Panc1 (cell line): ENCODE measurements around the gene PCSK7. TPM values are rescaled to one million over a fixed set of nuclear protein-coding genes. Genes with fewer than 3 reads are reported as not detected.

ENCODE experiments used
- ATAC-seq: fragments of 200-7000 bp; cut with Tn5 transposase; 2 replicates; pipeline ENCODE4 v1.9.1; 2020; ENCODE audit warnings: mild to moderate bottlenecking, moderate library complexity
- BruUV-seq: library from RNA; stranded (reverse); fragments of 400-500 nt; replicated peaks from 2 replicates; lab custom pipeline; 2021; lab: Mats Ljungman, UMichigan
- CTCF ChIA-PET: fragments of 300-600 bp; sonication (Branson Sonifier 250); formaldehyde crosslinking; loops from one replicate; lab custom pipeline; 2022; ENCODE audit warnings: antibody characterized with exemption; lab: Charles Lee
- POLR2A ChIA-PET: fragments of 300-600 bp; sonication (Branson Sonifier 250); formaldehyde crosslinking; loops from one replicate; lab custom pipeline; 2022; ENCODE audit warnings: antibody characterized with exemption; lab: Charles Lee
- DNase-seq: peaks from one replicate; pipeline ENCODE4 v3.0.0-alpha.2; 2010; ENCODE audit warnings: low read depth, low spot score
- H3K27ac ChIP-seq: 2 replicates; pipeline ENCODE4 v1.5.1; 2011; ENCODE audit warnings: mild to moderate bottlenecking, low read length, inconsistent platforms
- H3K27me3 ChIP-seq: fragments of 200-500 bp; sonication (Bioruptor generic); 2 replicates; pipeline ENCODE4 v1.6.0; 2014; ENCODE audit warnings: low read length, inconsistent platforms; ENCODE audit not compliant: control insufficient read depth, insufficient read depth
- H3K36me3 ChIP-seq: fragments of 200-500 bp; sonication (Bioruptor generic); 2 replicates; pipeline ENCODE4 v1.5.1; 2014; ENCODE audit warnings: inconsistent platforms, mild to moderate bottlenecking, low read length, moderate library complexity; ENCODE audit not compliant: control insufficient read depth, insufficient read depth
- H3K4me1 ChIP-seq: 2 replicates; pipeline ENCODE4 v1.5.1; 2011; ENCODE audit warnings: inconsistent platforms, mild to moderate bottlenecking, low read length, moderate library complexity; ENCODE audit not compliant: control insufficient read depth, insufficient read depth
- H3K4me3 ChIP-seq, 2 experiments: 2 replicates each; pipeline ENCODE4 v1.5.1; 2011 to 2012; ENCODE audit warnings: low read depth in 2 of 2, low read length in 2 of 2, mild to moderate bottlenecking in 2 of 2, inconsistent platforms in 1 of 2, moderate library complexity in 1 of 2
- H3K9me3 ChIP-seq: fragments of 200-500 bp; sonication (Bioruptor generic); 2 replicates; pipeline ENCODE4 v1.5.1; 2014; ENCODE audit warnings: low read depth, mild to moderate bottlenecking, inconsistent platforms, low read length, moderate library complexity; ENCODE audit not compliant: control insufficient read depth, insufficient read depth
- POLR2AphosphoS5 ChIP-seq: IDR thresholded peaks from 2 replicates; pipeline ENCODE4 v1.6.1; 2012; ENCODE audit warnings: mild to moderate bottlenecking, low read depth, low read length, moderate library complexity
- SIN3A ChIP-seq: IDR thresholded peaks from 2 replicates; pipeline ENCODE4 v1.6.1; 2012; ENCODE audit warnings: low read depth, mild to moderate bottlenecking, low read length, moderate library complexity, borderline replicate concordance; ENCODE audit not compliant: insufficient read depth
- TCF7L2 ChIP-seq: IDR thresholded peaks from 2 replicates; pipeline ENCODE4 v1.6.1; 2011; ENCODE audit warnings: mild to moderate bottlenecking, low read depth, low read length, inconsistent platforms
- in situ Hi-C: cut with HindIII; loops from 2 replicates; pipeline ENCODE4 v1.10.0; 2016; ENCODE audit warnings: low sequenced_read_pairs, low pct_unique_long_range_greater_than_20kb
- intact Hi-C: fragments of 100-400 bp; cut with micrococcal nuclease; formaldehyde crosslinking; loops from one replicate; pipeline ENCODE4 v1.10.0; 2022; ENCODE audit not compliant: unreplicated experiment
- total RNA-seq: library from RNA; stranded (reverse); gene quantifications from one replicate; pipeline ENCODE4 v1.2.1, GENCODE V29; 2021; ENCODE audit not compliant: unreplicated experiment
- TF ChIP-seq, protein P1 (sequence below): fragments of 450-650 bp; IDR thresholded peaks from 2 replicates; pipeline ENCODE4 v1.5.1; 2017; ENCODE audit warnings: mild to moderate bottlenecking
- TF ChIP-seq, protein P2 (sequence below), 2 experiments: IDR thresholded peaks; 2 replicates each; pipeline ENCODE4 v1.6.1; 2011 to 2012; ENCODE audit warnings: low read depth in 2 of 2, control low read depth in 1 of 2, low read length in 1 of 2, mild to moderate bottlenecking in 1 of 2, moderate library complexity in 1 of 2; ENCODE audit not compliant: insufficient read depth in 1 of 2

PCSK7 gene
- total RNA-seq, 1 experiment from 2014 or later = 60.6 TPM

DNA sequence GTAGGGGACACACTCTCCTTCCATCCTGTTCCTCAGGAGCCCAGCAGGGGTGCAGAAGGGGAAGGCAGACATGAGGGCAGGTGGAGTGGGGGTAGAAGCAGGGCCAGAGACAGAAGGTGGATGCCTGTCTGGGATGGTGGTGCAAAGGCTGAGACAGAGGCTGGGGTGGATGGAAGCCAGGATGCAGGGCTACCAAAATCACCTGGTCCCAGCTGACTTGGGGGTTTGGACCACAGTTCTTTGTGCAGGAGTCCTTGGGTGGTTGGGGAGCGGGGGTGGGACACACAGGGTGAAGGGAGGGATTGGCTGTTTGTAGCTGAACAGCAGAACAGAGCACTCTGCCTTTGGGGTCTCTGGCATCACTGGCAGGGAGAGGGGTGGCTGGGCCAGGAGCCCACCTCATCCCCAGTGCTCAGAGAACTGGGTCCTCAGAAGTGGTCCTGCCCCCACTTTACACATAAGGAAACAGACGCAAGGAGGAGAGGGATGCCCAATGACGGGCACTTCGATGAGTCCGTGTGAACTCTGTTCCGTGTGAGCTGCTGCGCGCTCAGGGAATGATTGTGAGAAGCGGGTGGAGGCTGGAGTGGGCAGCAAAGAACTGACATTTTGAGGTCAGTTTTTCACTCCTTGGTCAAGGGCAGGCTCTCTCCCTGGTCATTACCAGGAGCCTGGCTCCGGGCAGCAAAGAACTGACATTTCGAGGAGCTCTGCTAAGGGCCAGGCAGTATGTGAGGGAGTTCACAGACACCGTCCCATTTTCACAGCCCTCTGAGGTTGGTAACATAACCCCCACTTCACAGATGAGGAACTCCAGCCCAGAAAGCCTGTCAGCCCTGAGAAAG, 30.8 kb downstream of the PCSK7 start:
- ATAC-seq = no peak
- BruUV-seq = no TSS peak
- in situ Hi-C loops (no loop called here), intact Hi-C loops (no loop called here)
- Histone ChIP-seq H3K36me3 (no peaks in the 10 kb centered on the region), H3K4me1 (peaks cover 6% of the 10 kb centered on the region), H3K27ac (no peak overlapping the region), H3K27me3 (no peaks in the 10 kb centered on the region), H3K9me3 (no peaks in the 10 kb centered on the region), H3K4me3 (no peak overlapping the region; a peak in 1 of 4 replicates)
- CTCF ChIA-PET = no interaction called here
- no peak for DNase-seq
- POLR2A ChIA-PET = interaction anchor here (0.7 kb wide), 1 partner anchor 10 kb away, joined by 10 read pairs; no protein-coding TSS in a partner anchor
- TF ChIP-seq, protein P1, sequence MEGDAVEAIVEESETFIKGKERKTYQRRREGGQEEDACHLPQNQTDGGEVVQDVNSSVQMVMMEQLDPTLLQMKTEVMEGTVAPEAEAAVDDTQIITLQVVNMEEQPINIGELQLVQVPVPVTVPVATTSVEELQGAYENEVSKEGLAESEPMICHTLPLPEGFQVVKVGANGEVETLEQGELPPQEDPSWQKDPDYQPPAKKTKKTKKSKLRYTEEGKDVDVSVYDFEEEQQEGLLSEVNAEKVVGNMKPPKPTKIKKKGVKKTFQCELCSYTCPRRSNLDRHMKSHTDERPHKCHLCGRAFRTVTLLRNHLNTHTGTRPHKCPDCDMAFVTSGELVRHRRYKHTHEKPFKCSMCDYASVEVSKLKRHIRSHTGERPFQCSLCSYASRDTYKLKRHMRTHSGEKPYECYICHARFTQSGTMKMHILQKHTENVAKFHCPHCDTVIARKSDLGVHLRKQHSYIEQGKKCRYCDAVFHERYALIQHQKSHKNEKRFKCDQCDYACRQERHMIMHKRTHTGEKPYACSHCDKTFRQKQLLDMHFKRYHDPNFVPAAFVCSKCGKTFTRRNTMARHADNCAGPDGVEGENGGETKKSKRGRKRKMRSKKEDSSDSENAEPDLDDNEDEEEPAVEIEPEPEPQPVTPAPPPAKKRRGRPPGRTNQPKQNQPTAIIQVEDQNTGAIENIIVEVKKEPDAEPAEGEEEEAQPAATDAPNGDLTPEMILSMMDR = no peak
- TF ChIP-seq, protein P2, sequence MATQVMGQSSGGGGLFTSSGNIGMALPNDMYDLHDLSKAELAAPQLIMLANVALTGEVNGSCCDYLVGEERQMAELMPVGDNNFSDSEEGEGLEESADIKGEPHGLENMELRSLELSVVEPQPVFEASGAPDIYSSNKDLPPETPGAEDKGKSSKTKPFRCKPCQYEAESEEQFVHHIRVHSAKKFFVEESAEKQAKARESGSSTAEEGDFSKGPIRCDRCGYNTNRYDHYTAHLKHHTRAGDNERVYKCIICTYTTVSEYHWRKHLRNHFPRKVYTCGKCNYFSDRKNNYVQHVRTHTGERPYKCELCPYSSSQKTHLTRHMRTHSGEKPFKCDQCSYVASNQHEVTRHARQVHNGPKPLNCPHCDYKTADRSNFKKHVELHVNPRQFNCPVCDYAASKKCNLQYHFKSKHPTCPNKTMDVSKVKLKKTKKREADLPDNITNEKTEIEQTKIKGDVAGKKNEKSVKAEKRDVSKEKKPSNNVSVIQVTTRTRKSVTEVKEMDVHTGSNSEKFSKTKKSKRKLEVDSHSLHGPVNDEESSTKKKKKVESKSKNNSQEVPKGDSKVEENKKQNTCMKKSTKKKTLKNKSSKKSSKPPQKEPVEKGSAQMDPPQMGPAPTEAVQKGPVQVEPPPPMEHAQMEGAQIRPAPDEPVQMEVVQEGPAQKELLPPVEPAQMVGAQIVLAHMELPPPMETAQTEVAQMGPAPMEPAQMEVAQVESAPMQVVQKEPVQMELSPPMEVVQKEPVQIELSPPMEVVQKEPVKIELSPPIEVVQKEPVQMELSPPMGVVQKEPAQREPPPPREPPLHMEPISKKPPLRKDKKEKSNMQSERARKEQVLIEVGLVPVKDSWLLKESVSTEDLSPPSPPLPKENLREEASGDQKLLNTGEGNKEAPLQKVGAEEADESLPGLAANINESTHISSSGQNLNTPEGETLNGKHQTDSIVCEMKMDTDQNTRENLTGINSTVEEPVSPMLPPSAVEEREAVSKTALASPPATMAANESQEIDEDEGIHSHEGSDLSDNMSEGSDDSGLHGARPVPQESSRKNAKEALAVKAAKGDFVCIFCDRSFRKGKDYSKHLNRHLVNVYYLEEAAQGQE (IDR thresholded peaks at IDR 0.05; ENCODE audit: insufficient read depth in 1 of 2, low read depth in 2 of 2, low read length in 1 of 2) = no peak
- TF ChIP-seq TCF7L2 = no peak
- TF ChIP-seq POLR2AphosphoS5 = no peak
- TF ChIP-seq SIN3A = no peak

DNA sequence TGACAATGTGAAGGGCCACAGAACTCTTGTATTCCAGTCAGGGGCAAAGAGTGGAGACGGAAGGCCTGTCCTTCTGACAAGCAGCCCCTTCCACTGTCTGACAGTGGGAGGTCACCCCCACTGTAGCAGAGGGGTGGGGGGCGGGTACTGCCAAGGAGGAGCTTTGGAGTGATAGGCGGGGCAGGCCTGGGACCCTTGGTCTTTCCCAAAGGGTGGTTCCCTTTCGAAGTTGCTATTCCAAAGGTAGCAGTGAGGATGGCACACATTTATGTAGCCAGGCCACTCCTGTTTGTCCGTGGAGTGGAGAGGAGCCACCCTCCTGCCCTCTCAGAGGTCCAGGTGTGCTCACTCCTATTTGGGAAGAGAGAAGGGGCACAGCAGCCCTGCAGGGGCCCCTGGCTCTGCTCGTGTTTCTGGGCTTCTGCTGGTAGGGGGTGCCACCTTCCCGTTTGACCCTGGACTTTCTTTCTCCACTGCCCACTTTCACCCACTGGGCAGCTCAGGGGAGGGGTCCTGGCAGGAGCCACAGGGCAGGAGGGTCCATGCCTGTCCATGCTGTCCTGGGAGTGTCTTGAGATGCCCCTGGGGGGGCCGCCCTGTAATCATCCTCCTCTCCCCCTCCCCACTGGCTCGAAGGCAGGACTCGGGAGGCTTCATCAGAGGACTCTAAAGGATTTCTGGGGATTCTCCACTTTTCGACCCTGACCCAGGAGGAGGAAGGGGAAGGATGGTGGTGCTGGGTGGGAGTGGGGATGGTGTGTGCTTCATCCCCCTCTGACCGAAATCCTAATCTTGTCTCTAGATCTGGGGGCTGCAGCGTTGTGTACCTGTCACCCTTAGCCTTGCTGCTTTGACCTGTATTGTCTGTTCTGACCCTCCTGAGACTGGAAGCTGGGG, 31.7 kb downstream of the PCSK7 start:
- Histone ChIP-seq H3K27ac (no peak overlapping the region), H3K9me3 (no peaks in the 10 kb centered on the region), H3K27me3 (no peaks in the 10 kb centered on the region), H3K36me3 (no peaks in the 10 kb centered on the region), H3K4me3 (peak overlapping the region in 1 of 2 experiments; percentile 5; a peak in 1 of 4 replicates), H3K4me1 (peaks cover 6% of the 10 kb centered on the region)
- in situ Hi-C loops (no loop called here), intact Hi-C loops (no loop called here)
- ATAC-seq = peak; percentile 6; the same call in 1 of the 2 replicates
- ChIA-PET CTCF (interaction anchor here (0.5 kb wide), 1 partner anchor 20 kb away, joined by 4 read pairs; no protein-coding TSS in a partner anchor), POLR2A (interaction anchor here (0.7 kb wide), 1 partner anchor 9 kb away, joined by 10 read pairs; no protein-coding TSS in a partner anchor)
- TF ChIP-seq TCF7L2 = no peak
- no peak for TF ChIP-seq SIN3A
- TF ChIP-seq, protein P1 = no peak
- TF ChIP-seq, protein P2 (IDR thresholded peaks at IDR 0.05; ENCODE audit: insufficient read depth in 1 of 2, low read depth in 2 of 2, low read length in 1 of 2) = no peak
- TF ChIP-seq POLR2AphosphoS5 = no peak
- no peak for DNase-seq
- no TSS peak for BruUV-seq
